Measurements from ENCODE around the gene PIPOX. TPM values are rescaled to one million over a fixed set of nuclear protein-coding genes. Genes with fewer than 3 reads are reported as not detected.

The PIPOX gene
- total RNA-seq, 1 experiment from 2014 or later = 96.8 TPM

- DNase-seq = peak in 1 of 2 experiments; percentile 71
- H3K4me3 ChIP-seq = peak overlapping the region; percentile 17
- no peaks in the 10 kb centered on the region for H3K9me3 ChIP-seq (replicated peaks)
- peaks cover 78% of the 10 kb centered on the region for H3K4me1 ChIP-seq
- H3K27ac ChIP-seq = peak overlapping the region; percentile 99
- H3K27me3 ChIP-seq = no peaks in the 10 kb centered on the region
- H3K36me3 ChIP-seq = no peaks in the 10 kb centered on the region
Measured at GRCh38 chr17:29049541-29050145, 6.7 kb downstream of the PIPOX start.

GRCh38 chr17:29050176-29050575 is 7.2 kb downstream of the PIPOX start:
- H3K27ac ChIP-seq = peak overlapping the region; percentile 99
- peak in 1 of 2 experiments; percentile 58 for DNase-seq
- peak overlapping the region; percentile 17 for H3K4me3 ChIP-seq
- no peaks in the 10 kb centered on the region for H3K27me3 ChIP-seq
- no peaks in the 10 kb centered on the region for H3K36me3 ChIP-seq
- peaks cover 74% of the 10 kb centered on the region for H3K4me1 ChIP-seq
- H3K9me3 ChIP-seq (replicated peaks) = no peaks in the 10 kb centered on the region

GRCh38 chr17:29051194-29051593 is 8.3 kb downstream of the PIPOX start:
- Histone ChIP-seq H3K36me3 (no peaks in the 10 kb centered on the region), H3K4me3 (peak overlapping the region; percentile 17), H3K27me3 (no peaks in the 10 kb centered on the region), H3K4me1 (peaks cover 67% of the 10 kb centered on the region), H3K27ac (peak overlapping the region; percentile 99), H3K9me3 (replicated peaks) (no peaks in the 10 kb centered on the region)
- peak; percentile 99 to 100 for DNase-seq

GRCh38 chr17:29051731-29052130 is 8.8 kb downstream of the PIPOX start:
- peak in 1 of 2 experiments; percentile 84 for DNase-seq
- peaks cover 65% of the 10 kb centered on the region for H3K4me1 ChIP-seq
- H3K36me3 ChIP-seq = no peaks in the 10 kb centered on the region
- peak overlapping the region; percentile 99 for H3K27ac ChIP-seq
- H3K9me3 ChIP-seq (replicated peaks) = no peaks in the 10 kb centered on the region
- H3K4me3 ChIP-seq = no peak overlapping the region
- no peaks in the 10 kb centered on the region for H3K27me3 ChIP-seq

GRCh38 chr17:29054835-29055234 is 11.9 kb downstream of the PIPOX start:
- Histone ChIP-seq H3K4me1 (peaks cover 53% of the 10 kb centered on the region), H3K36me3 (no peaks in the 10 kb centered on the region), H3K27me3 (no peaks in the 10 kb centered on the region), H3K27ac (no peak overlapping the region), H3K4me3 (no peak overlapping the region), H3K9me3 (replicated peaks) (no peaks in the 10 kb centered on the region)
- DNase-seq = no peak

- peaks cover 43% of the 10 kb centered on the region for H3K4me1 ChIP-seq
- H3K27me3 ChIP-seq = no peaks in the 10 kb centered on the region
- DNase-seq = no peak
- no peak overlapping the region for H3K4me3 ChIP-seq
- no peak overlapping the region for H3K27ac ChIP-seq
- no peaks in the 10 kb centered on the region for H3K36me3 ChIP-seq
- H3K9me3 ChIP-seq (replicated peaks) = no peaks in the 10 kb centered on the region
Measured at GRCh38 chr17:29057361-29057760, 14.4 kb downstream of the PIPOX start.

- Histone ChIP-seq H3K36me3 (no peaks in the 10 kb centered on the region), H3K4me1 (peaks cover 32% of the 10 kb centered on the region), H3K27ac (no peak overlapping the region), H3K4me3 (no peak overlapping the region), H3K27me3 (no peaks in the 10 kb centered on the region), H3K9me3 (replicated peaks) (no peaks in the 10 kb centered on the region)
- no peak for DNase-seq
Measured at GRCh38 chr17:29058391-29058790, 15.4 kb downstream of the PIPOX start.

GRCh38 chr17:29059281-29059680 is 16.3 kb downstream of the PIPOX start:
- Histone ChIP-seq H3K4me1 (peaks cover 30% of the 10 kb centered on the region), H3K36me3 (no peaks in the 10 kb centered on the region), H3K9me3 (replicated peaks) (no peaks in the 10 kb centered on the region), H3K27ac (no peak overlapping the region), H3K4me3 (no peak overlapping the region), H3K27me3 (no peaks in the 10 kb centered on the region)
- peak in 1 of 2 experiments; percentile 72 for DNase-seq

- Histone ChIP-seq H3K27me3 (no peaks in the 10 kb centered on the region), H3K4me3 (no peak overlapping the region), H3K27ac (no peak overlapping the region), H3K4me1 (peaks cover 34% of the 10 kb centered on the region), H3K9me3 (replicated peaks) (no peaks in the 10 kb centered on the region), H3K36me3 (no peaks in the 10 kb centered on the region)
- peak in 1 of 2 experiments; percentile 51 for DNase-seq
Measured at GRCh38 chr17:29060475-29060874, 17.5 kb downstream of the PIPOX start.

- Histone ChIP-seq H3K4me3 (no peak overlapping the region), H3K27ac (no peak overlapping the region), H3K36me3 (no peaks in the 10 kb centered on the region), H3K9me3 (replicated peaks) (no peaks in the 10 kb centered on the region), H3K27me3 (no peaks in the 10 kb centered on the region), H3K4me1 (peaks cover 40% of the 10 kb centered on the region)
- no peak for DNase-seq
Measured at GRCh38 chr17:29061036-29061435, 18.1 kb downstream of the PIPOX start.

GRCh38 chr17:29062215-29062614 is 19.3 kb downstream of the PIPOX start:
- Histone ChIP-seq H3K27me3 (no peaks in the 10 kb centered on the region), H3K9me3 (replicated peaks) (no peaks in the 10 kb centered on the region), H3K4me1 (peaks cover 44% of the 10 kb centered on the region), H3K27ac (no peak overlapping the region), H3K36me3 (no peaks in the 10 kb centered on the region), H3K4me3 (no peak overlapping the region)
- no peak for DNase-seq

- no peak overlapping the region for H3K27ac ChIP-seq
- peaks cover 42% of the 10 kb centered on the region for H3K4me1 ChIP-seq
- H3K27me3 ChIP-seq = no peaks in the 10 kb centered on the region
- H3K4me3 ChIP-seq = no peak overlapping the region
- no peaks in the 10 kb centered on the region for H3K36me3 ChIP-seq
- no peaks in the 10 kb centered on the region for H3K9me3 ChIP-seq (replicated peaks)
- DNase-seq = no peak
Measured at GRCh38 chr17:29063992-29064391, 21.1 kb downstream of the PIPOX start.

GRCh38 chr17:29066047-29066446 is 23.1 kb downstream of the PIPOX start:
- Histone ChIP-seq H3K27me3 (no peaks in the 10 kb centered on the region), H3K4me1 (peaks cover 31% of the 10 kb centered on the region), H3K9me3 (replicated peaks) (no peaks in the 10 kb centered on the region), H3K36me3 (no peaks in the 10 kb centered on the region), H3K27ac (peak overlapping the region; percentile 64), H3K4me3 (no peak overlapping the region)
- DNase-seq = peak; percentile 88 to 94

- H3K27ac ChIP-seq = peak overlapping the region; percentile 64
- no peaks in the 10 kb centered on the region for H3K36me3 ChIP-seq
- DNase-seq = peak in 1 of 2 experiments; percentile 51
- peaks cover 32% of the 10 kb centered on the region for H3K4me1 ChIP-seq
- H3K27me3 ChIP-seq = no peaks in the 10 kb centered on the region
- H3K4me3 ChIP-seq = no peak overlapping the region
- no peaks in the 10 kb centered on the region for H3K9me3 ChIP-seq (replicated peaks)
Measured at GRCh38 chr17:29066606-29067005, 23.7 kb downstream of the PIPOX start.

- DNase-seq = no peak
- H3K27me3 ChIP-seq = no peaks in the 10 kb centered on the region
- H3K36me3 ChIP-seq = no peaks in the 10 kb centered on the region
- H3K4me3 ChIP-seq = no peak overlapping the region
- H3K9me3 ChIP-seq (replicated peaks) = no peaks in the 10 kb centered on the region
- H3K27ac ChIP-seq = no peak overlapping the region
- peaks cover 32% of the 10 kb centered on the region for H3K4me1 ChIP-seq
Measured at GRCh38 chr17:29068818-29069217, 25.9 kb downstream of the PIPOX start.

GRCh38 chr17:29069526-29070041 is 26.6 kb downstream of the PIPOX start:
- no peak overlapping the region for H3K4me3 ChIP-seq
- no peaks in the 10 kb centered on the region for H3K36me3 ChIP-seq
- no peaks in the 10 kb centered on the region for H3K27me3 ChIP-seq
- DNase-seq = no peak
- no peak overlapping the region for H3K27ac ChIP-seq
- H3K9me3 ChIP-seq (replicated peaks) = no peaks in the 10 kb centered on the region
- H3K4me1 ChIP-seq = peaks cover 32% of the 10 kb centered on the region
